Activated CD4-positive, alpha-beta T cell treated with anti-CD3 and anti-CD28 coated beads, Interleukin-2, amount 50 U/mL, for 16 hours (primary cell): ENCODE measurements around the gene THY1.
"Not testable (repeated sequence)": the region's sequence is repeated elsewhere in the genome, so short reads cannot be mapped to it uniquely, and the experiment has no call there.

Source experiments
- DNase-seq: peaks from one replicate; pipeline ENCODE4 v3.0.0-alpha.2; 2020

THY1 gene

GRCh38 chr11:119445379-119445778 lies 22.4 kb upstream of the THY1 start:
- DNase-seq = no peak

- no peak for DNase-seq
Measured at GRCh38 chr11:119441898-119442243, 18.9 kb upstream of the THY1 start.

- DNase-seq = no peak
Measured at GRCh38 chr11:119438599-119438998, 15.6 kb upstream of the THY1 start.

GRCh38 chr11:119437521-119437920 lies 14.5 kb upstream of the THY1 start:
- DNase-seq = not testable (repeated sequence)

GRCh38 chr11:119436711-119437110 lies 13.7 kb upstream of the THY1 start:
- DNase-seq = no peak

GRCh38 chr11:119436093-119436492 lies 13.1 kb upstream of the THY1 start:
- DNase-seq = no peak

- DNase-seq = no peak
Measured at GRCh38 chr11:119434591-119435330, 11.8 kb upstream of the THY1 start.

- DNase-seq = no peak
Measured at GRCh38 chr11:119433358-119433725, 10.4 kb upstream of the THY1 start.

GRCh38 chr11:119432484-119433357 lies 9.7 kb upstream of the THY1 start:
- no peak for DNase-seq

- DNase-seq = no peak
Measured at GRCh38 chr11:119431523-119431922, 8.6 kb upstream of the THY1 start.

- no peak for DNase-seq
Measured at GRCh38 chr11:119427279-119427678, 4.3 kb upstream of the THY1 start.

- no peak for DNase-seq
Measured at GRCh38 chr11:119426142-119426541, 3.2 kb upstream of the THY1 start.

- no peak for DNase-seq
Measured at GRCh38 chr11:119424775-119425174, 1.8 kb upstream of the THY1 start.

- no peak for DNase-seq
Measured at GRCh38 chr11:119424276-119424675, 1.3 kb upstream of the THY1 start.

- DNase-seq = no peak
Measured at GRCh38 chr11:119423509-119424254, 710 bp upstream of the THY1 start.

- DNase-seq = no peak
Measured at GRCh38 chr11:119421941-119422808, 797 bp downstream of the THY1 start.

- DNase-seq = no peak
Measured at GRCh38 chr11:119421351-119421750, 1.6 kb downstream of the THY1 start.

- no peak for DNase-seq
Measured at GRCh38 chr11:119420631-119421030, 2.3 kb downstream of the THY1 start.

- no peak for DNase-seq
Measured at GRCh38 chr11:119419834-119420492, 3.0 kb downstream of the THY1 start.

GRCh38 chr11:119419246-119419645 lies 3.7 kb downstream of the THY1 start:
- DNase-seq = no peak

GRCh38 chr11:119418759-119419158 lies 4.2 kb downstream of the THY1 start:
- no peak for DNase-seq
